Stimulated activated CD4-positive, alpha-beta T cell treated with anti-CD3 and anti-CD28 coated beads, Interleukin-12 subunit alpha, Interleukin-12 subunit beta, amount 100 ng/mL, for 24 hours (primary cell): ENCODE measurements around the gene DCN.
"Not testable (repeated sequence)": the region's sequence is repeated elsewhere in the genome, so short reads cannot be mapped to it uniquely, and the experiment has no call there.

Experiments used
- DNase-seq, 2 experiments: peaks; one replicate each; pipeline ENCODE4 v3.0.0-alpha.2; 2020; ENCODE audit warnings: low read depth in 2 of 2

DCN gene, protein sequence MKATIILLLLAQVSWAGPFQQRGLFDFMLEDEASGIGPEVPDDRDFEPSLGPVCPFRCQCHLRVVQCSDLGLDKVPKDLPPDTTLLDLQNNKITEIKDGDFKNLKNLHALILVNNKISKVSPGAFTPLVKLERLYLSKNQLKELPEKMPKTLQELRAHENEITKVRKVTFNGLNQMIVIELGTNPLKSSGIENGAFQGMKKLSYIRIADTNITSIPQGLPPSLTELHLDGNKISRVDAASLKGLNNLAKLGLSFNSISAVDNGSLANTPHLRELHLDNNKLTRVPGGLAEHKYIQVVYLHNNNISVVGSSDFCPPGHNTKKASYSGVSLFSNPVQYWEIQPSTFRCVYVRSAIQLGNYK

DNA sequence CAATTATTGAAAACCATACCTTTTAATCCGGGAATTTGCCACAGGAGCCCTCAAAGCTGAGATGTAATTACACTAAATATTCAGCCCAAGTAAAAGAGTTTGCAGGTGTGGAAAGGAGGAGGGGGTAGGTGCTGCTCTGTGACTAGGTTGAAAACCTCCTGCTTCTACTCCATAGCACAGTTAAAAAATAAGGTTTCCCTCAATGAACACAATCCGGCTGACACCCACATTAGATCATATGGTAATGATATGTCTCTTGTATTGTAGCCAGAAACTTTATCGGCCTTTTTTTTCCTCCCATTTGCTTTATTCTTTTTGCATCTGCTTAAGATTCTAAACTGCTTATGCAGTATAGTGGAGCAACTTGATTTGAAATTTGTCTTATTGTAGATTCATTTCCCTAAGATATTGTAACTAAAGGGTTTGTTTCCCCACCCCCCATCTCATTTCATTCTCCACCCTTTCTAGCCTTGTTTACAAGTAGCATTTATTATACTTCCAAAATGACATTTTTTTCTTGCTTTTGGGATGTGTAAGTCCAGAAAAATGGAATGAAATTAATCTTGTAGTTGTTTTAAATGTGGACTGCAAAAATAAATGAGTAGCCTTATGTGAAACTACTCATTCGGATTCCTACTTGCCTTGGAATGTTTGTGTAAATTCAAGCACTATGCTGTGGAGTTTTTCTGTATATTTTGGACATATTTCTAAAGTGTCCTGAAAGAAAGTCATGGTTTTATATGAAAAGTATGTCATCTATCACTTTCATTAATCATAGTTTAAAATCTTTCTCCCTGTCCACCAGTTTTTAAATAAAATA is at the start of gene DCN:
Gene DCN, minus strand, starts transcription at position 182 of the 820 bp plus-strand sequence. CDS start 4,265 bp downstream, outside the sequence.
- no peak for DNase-seq

DNA sequence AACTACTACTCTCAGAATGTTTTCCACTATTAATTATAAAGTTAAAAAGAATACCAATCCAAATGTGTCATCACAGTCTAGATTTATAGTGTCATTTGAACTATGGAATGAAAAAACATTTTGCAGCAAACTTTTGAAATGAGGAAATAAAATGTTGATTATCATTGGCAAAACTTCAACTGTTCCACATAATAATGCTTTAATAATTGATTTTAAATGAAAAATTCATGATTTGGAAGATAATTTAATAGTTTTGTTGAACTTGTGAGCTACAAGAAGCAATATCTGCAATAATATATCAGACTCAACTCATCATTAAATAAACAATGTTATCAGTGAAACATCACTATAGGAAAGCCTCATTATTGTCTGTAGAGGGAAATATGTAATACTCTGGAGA is 48.2 kb upstream of the DCN start:
- DNase-seq, result no peak

DNA sequence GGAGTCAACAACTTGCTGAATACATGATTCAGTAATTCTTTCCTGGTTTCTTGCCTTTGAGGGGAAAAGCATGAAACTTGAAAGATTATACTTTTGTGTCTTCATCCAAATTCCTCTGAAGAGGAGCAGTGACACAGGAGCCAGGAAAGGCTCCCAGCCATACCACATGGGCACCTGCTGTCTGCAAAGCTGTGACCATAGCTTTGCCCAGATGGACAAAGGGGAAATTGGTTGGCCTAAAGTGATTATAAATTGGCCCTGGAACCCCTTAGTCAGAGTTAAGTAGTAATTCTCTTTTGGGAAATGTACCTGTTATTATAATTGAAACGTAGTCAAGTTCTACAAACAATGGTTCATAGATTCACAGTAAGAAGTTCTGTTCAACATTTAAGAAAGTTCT is 44.3 kb upstream of the DCN start:
- DNase-seq, result no peak

DNA sequence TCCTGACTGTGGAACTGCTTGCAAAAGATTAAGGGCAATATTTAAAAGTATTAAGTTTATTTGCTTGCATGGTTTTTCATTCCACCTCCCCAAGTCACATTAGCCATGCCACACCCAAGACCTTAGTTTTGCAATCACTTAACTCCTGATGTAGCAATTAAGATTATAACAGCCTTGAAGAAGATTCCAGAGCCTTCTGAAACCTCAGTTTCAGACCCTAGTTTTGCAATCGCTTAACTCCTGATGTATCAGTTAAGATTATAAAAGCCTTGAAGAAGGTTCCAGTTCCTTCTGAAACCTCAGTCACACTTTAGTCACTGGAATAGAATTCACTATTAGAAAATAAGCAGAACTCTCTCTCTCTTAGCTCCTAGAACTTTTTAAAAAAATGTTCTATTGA is 42.7 kb upstream of the DCN start:
- no peak for DNase-seq

DNA sequence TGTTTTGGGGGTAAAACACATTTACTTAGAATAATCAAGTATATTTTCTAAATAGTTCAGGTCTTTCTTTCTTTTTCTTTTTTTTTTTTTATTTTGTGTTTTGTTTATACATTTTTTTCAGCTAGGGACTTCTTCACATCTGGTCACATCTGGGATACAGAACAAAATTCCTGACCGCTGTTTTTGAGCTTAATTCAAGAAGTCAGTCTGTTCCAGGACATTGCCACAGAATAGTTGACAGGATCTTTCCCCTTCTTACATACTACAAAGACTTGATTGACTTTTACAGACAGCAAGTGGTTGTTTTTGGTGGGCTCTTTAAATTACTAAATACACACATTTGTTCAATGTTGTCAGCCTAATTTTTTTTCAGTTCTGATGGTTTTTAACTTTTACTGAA is 41.8 kb upstream of the DCN start:
- DNase-seq, result no peak

DNA sequence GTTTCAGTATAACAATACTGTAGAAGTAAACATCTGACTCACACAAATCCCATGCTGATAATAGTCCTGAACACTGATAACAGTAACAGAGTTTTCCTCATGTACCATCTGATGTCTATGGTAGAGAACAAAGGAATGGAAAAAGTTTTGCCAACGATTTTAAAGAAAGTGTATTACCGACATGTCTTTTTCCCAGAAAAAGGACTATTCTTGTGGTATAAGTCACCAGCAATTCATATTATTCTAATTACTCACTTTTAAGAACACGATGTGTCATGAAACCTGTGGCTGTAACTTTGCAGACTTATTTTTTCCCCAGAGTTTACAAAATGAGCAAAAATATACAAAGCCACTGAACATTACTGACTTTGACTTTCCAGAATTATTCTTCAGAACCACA is 40.1 kb upstream of the DCN start:
- DNase-seq, result no peak

DNA sequence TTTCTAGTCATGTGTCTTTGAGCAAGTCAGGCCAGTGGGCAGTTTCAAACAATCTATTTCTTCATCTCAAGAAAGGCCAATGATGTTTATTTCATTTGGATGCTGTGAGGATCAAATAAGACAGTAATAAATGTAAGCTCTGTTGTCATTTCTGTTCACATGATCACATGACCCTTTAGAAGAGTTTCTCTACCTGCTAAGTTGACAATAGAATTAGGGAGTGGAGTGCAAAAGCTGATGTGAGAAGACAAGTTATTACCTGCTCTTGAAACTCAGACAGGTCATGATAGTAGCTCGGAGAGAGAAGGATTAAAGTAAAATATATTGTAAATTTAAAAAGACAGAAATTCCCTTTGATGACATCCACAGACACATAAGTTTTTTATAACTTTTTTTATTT is 37.3 kb upstream of the DCN start:
- DNase-seq, result no peak

DNA sequence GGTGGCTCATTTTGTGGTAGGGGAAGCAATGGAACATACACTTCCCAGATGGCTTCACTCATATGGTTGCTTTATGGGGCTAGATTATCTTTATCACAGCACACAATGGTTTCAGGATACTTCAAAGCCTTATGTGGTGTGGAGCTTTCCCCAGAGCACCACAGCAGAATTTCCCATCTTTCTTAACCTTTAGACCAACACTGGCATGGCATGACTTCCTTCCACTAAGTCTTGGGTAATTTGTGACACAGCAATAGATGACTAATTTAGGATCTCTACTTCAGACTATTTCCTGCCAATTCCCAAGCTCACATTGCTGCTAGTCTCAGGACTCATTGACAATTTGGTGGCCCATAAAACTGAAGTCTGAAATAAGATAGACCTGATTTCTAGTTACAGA is 36.9 kb upstream of the DCN start:
- no peak for DNase-seq

DNA sequence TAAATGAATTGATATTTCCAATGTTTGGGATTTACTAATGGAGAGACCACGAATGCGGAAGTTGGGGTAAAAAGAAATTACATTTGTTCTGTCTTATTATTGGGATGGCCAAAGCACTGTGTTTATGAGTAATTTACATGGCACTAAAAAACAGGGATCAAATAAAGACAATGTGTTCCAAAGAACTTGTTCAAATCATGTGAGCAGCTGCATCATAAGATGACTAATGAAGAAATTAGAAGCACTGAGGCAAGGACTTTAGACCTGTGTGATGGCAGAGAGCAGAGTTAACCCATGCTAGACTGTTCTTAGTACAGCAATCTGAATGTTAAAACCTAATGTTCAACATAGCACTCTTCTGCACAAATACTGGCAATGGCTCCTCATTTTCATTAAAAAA is 34.3 kb upstream of the DCN start:
- no peak for DNase-seq

DNA sequence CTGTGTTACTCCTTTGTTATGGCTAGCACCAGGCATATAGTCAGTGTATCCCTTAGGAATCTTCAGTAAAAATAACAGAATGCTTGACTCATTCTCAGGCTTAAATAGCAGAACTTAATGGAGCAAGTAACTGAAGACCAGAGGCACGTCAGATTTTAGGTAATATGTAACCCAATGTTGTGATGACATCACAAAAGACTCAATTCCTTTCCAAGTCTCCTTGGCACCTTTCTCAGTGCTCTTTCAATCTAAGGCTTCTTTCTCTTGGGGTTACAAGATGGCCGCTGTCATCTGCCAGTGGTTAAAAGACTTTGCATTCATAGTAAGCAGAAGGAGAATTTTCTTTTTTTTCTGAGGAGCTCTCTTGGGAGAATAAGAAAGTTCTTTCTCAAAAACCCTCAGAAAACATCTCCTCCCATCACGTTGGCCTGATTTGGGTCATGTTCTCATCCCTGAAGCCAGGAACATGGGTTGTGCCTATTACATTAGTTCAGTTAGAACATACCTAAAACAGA is 33.4 kb upstream of the DCN start:
- DNase-seq, result no peak

DNA sequence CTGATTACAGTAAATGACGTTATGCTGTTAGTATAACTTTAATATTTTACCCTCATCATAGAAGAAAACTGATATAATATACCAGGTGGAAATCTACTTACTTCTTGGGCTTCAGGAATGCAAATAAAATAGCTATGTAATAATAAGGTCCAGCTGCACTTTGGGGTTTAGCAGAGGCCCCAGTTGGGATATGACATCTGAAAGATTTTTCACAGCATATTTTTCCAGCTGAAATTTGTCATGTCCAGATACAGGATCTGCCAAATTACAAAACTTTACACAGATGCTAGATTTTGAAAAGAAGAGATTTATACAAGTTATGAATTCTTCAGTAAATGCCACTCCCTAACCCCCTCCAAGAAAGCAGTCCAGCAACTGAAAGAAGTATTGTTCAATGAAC is 29.2 kb upstream of the DCN start:
- no peak for DNase-seq

DNA sequence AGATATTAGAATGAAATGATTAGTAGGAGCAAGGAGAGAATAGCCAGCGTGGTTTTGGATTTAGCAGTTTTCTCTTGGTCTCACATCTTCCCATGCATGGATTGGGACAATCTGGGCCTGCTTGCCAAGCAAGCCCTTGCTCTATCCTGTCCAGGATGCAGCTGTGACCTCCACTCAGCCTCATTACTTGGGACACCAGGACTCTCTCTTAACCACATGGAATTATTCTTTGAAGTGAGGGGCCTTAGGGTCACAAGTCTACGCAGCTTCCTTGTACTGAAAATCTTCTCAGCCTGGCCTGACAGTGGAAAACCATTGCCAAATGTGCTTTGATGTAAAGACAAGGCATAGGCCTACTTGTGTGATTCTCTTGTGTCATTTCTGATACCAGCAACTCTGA is 28.0 kb upstream of the DCN start:
- DNase-seq, result no peak

DNA sequence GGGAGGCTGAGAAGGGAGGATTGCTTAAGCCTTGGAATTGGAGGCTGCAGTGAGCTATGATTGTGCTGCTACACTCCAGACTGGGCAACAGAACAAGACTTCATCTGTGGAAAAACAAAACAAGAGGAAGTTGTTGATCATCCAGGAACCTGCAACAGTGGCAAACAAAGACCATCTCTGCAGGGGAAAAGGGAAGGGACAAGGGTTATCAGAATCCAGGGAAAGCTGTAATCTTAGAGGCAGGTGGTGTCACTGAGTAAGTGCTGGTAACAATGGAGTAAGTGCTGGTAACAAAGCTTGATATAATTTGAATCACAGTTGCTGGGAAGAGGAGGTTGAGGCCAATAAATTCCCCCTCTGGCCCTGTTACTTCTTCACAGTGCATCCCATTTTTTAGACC is 27.5 kb upstream of the DCN start:
- DNase-seq, result no peak

DNA sequence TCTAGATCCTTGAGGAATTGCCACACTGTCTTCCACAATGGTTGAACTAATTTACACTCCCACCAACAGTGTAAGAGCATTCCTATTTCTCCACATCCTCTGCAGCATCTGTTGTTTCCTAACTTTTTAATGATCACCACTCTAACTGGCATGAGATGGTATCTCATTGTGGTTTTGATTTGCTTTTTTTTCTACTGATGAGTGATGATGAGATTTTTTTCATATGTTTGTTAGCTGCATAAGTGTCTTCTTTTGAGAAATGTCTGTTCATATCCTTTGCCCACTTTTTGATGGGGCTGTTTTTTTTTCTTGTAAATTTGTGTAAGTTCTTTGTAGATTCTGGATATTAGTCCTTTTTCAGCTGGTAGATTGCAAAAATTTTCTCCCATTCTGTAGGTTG is 24.7 kb upstream of the DCN start:
- not testable (repeated sequence) for DNase-seq

DNA sequence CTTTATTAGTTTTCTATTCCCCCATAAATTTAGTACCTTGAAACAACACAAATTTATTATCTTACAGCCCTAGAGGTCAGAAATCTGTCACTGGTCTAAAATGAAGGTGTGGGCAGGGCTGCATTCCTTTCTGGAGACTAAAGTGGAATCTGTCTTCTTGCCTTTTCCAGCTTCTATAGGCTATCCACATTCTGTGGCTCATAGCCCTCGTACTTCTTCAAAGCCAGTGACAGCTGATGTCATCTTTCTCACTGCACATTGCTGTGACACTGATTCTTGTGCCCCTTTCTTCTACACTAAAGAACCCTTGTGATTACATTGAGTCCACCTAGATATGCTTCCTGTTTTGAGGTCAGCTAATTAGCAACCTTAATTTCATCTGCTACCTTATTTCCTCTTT is 23.2 kb upstream of the DCN start:
- DNase-seq, result no peak

DNA sequence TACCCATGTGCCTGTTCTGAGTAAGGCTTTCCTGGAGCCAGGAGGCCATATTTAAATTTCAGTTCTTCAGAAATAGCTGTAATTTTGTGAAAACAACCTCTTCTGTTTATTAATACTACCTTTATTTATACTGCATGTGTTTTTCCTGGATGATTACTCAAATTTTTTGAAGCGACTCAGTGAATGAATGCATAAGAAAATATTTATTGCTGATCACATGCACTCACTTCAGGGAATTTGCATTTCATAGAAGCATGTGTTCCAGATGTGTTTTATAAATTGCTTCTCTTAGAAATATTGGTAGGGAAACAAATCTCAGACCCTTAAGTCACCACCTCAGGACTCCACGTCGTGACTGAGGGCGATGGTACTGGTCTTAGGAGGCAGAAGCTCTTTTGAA is 21.8 kb upstream of the DCN start:
- no peak for DNase-seq

DNA sequence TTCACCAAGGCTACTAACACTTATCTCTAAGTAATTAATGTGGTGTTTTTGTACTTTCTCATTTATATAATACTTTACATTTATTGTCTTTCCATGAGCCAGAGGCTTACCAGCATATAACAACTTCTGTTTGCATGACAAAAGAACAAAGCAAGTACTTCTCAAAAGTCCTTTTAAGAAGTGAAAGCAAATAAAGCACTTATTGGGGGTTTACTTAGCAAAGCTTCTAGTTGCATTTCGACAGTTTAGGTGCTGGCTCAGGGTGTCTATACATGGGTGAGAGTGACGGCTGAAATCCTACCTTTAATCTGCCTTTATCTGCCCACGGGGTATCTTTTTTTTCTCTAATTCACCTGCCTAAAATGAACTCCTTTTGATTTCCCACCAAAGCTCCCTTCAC is 21.0 kb upstream of the DCN start:
- DNase-seq, result no peak

DNA sequence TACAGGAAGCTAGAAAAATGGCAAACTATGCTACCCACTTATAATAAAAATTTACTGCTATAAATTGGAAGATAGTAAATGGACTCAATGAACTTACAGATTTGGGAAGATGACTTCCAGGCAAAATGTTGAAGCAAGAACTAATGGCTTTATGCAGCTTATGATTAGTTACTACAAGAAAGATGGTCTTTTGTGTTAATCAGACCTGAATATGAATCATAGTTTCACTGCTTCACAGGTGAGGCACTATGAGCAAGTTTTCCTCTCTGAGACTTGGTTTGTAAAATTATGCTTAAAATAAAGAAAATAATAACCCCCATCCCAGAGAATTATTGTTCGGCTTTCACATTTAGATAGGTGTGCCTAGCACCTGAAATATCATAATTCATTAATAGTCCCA is 19.8 kb upstream of the DCN start:
- DNase-seq, result no peak

DNA sequence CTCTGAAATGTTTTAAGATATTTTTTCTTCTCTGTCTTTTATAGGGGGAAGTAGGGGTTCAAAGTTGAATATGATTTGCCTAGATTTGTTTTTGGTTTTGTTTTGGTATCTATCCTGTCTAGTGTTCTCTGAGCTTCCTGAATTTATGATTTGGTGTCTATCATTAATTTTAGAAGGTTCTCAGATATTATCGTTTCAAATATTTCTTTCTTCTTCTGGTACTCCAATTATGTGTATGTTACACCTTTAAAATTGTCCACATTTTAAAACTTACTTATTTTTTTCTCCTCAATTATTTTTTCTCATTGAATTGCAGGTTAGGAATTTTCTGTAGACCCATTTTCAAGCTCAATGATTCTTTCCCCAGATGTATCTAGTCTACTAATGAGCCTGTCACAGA is 13.8 kb upstream of the DCN start:
- DNase-seq, result no peak

DNA sequence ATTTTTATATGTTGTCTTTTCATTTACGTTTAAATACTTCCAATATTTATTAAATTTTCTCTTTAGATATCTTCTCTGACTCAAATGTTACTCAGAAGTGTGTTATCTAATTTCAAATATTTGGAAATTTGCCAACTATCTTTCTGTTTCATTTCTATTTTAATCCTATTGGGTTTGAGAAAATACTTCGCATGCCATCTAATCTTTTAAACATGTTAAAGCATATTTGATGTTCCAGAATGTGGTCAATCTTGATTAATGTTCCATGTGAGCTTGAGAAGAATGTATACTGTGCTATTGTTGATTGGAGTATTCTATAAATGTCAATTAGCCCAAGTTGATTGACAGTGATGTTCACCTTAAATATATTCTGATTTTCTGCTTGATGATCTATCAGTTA is 11.9 kb upstream of the DCN start:
- DNase-seq, result no peak

DNA sequence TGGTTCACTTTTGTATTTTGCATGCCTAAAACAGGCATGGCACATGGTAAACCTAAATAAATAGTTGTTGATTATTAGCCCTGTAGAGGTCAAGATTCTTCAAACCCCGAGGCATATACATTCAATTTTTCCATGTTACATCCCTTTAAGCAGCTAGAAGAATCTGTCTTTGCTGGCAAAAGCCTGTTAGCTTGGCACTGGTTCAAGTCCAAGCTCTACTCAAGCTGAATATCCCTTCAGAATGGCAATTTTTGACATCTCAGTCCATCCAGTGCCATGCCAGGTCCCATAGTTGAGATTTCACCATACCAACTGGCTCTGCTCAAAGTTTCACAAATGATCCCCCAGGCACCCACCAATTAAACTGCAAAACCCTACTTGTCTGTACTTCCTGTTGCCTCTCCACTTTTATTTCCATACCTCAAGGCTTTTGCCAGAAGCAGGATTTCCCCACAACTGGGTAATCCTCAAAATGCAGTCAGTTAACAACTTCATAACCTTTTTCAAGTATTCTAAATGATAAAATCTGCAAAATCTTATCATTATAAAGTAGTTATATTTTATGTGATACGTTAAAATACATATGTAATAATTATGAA is 9.0 kb upstream of the DCN start:
- no peak for DNase-seq

DNA sequence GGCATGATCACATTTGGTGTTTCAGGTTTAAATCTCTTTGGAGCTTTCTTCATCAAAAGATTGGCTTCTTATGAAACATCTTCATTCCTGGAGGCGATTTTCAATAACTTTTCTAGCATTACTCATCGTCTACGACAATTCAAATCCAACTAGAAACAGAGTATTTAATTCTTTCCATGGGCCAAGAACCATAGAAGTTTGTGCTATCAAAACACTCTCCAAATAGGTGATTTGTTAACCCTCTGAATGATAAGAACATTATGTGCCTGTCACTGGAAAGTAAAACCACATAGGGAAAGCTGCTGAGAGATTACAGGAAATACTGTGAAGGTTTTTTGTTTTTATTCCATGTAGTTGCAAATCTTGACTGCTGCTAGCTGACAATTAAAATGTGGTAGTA is 6.9 kb upstream of the DCN start:
- DNase-seq, result no peak

DNA sequence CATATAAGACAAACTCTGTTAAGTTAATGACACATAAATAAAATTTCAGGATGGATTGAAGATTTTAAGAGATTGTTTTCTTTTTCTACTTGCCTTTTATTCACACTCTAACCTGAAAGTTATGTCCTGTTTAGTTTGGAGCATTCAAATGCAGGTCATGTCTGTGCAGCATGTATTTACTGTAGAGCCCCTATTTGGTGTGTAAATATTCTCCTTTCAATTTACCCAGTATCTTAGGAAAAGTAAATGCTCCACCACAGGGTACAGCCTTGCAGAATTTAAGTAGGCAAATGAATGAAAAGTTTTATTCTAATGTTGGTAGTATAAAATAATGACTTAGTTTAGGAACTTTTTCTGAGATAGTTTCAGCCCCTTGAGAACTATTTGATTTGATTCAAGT is 6.2 kb upstream of the DCN start:
- no peak for DNase-seq
